Uterus (tissue), 4 donors: Measurements from ENCODE around the gene ACKR3. TPM values are rescaled to one million over a fixed set of nuclear protein-coding genes. Genes with fewer than 3 reads are reported as not detected.

Source experiments
- DNase-seq, 2 donors: peaks; one replicate each; pipeline ENCODE4 v3.0.0-alpha.2; 2019 to 2020
- H3K27ac ChIP-seq, 2 donors: fragments of 200-600 bp; sonication (generic); 1 replicate in 1 of 2; 2 replicates in 1 of 2; pipeline ENCODE4 v1.5.1; 2016 to 2018
- H3K27me3 ChIP-seq, 2 donors: fragments of 200-600 bp; sonication (generic); one replicate each; pipeline ENCODE4 v1.5.1; 2018 to 2019; ENCODE audit warnings: control low read depth in 1 of 2
- H3K36me3 ChIP-seq, 2 donors: fragments of 200-600 bp; sonication (generic); one replicate each; pipeline ENCODE4 v1.5.1; 2019; ENCODE audit warnings: control low read depth in 1 of 2
- H3K4me1 ChIP-seq, 2 donors: fragments of 200-600 bp; sonication (generic); one replicate each; pipeline ENCODE4 v1.5.1; 2018 to 2019; ENCODE audit warnings: control low read depth in 1 of 2
- H3K4me3 ChIP-seq, 2 donors: fragments of 200-600 bp; sonication (generic); 1 replicate in 1 of 2; 2 replicates in 1 of 2; pipeline ENCODE4 v1.5.1; 2018 to 2019; ENCODE audit warnings: mild to moderate bottlenecking in 1 of 2
- H3K9me3 ChIP-seq, 2 donors: fragments of 200-600 bp; sonication (generic); one replicate each; pipeline ENCODE4 v1.5.1; 2019; ENCODE audit warnings: control low read depth in 1 of 2
- CTCF ChIP-seq, 4 experiments: fragments of 200-600 bp in 2 of 4; fragments of 450-650 bp in 2 of 4; sonication (generic) in 2 of 4; IDR thresholded peaks; one replicate each; pipeline ENCODE4 v1.5.1; 2016 to 2019; ENCODE audit warnings: antibody characterized with exemption in 4 of 4, mild to moderate bottlenecking in 2 of 4, moderate library complexity in 1 of 4
- POLR2A ChIP-seq, 2 donors: fragments of 450-650 bp; IDR thresholded peaks; one replicate each; pipeline ENCODE4 v1.6.1; 2016; ENCODE audit warnings: antibody characterized with exemption in 2 of 2, mild to moderate bottlenecking in 1 of 2, moderate library complexity in 1 of 2
- intact Hi-C: fragments of 100-400 bp; cut with DNase I; formaldehyde crosslinking; loops from one replicate; pipeline ENCODE4 v1.15.1; 2023; ENCODE audit warnings: low total_unique reads
- total RNA-seq, 4 donors: library from RNA; depleted of rRNA in 3 of 4; stranded (reverse); fragments of >200 nt in 3 of 4; gene quantifications; one replicate each; pipeline versions ENCODE4 v1.1.0 to v1.2.4, GENCODE V29; 2014 to 2023
- donor health status: DM: yes; HTN: yes; CAD: no.

The ACKR3 gene
- total RNA-seq, 4 donors from 2014 or later: 11.8 to 61.5 (median 26.2) TPM

GRCh38 chr2:236614551-236614950 is 44.9 kb downstream of the ACKR3 start:
- no peaks in the 10 kb centered on the region for H3K9me3 ChIP-seq
- TF ChIP-seq CTCF (IDR thresholded peaks at IDR 0.05): no peak
- intact Hi-C loops: no loop called here
- H3K4me3 ChIP-seq: no peak overlapping the region
- H3K4me1 ChIP-seq: no peaks in the 10 kb centered on the region
- no peak overlapping the region for H3K27ac ChIP-seq
- no peaks in the 10 kb centered on the region for H3K36me3 ChIP-seq
- no peak for DNase-seq
- H3K27me3 ChIP-seq: no peaks in the 10 kb centered on the region

- Histone ChIP-seq H3K27ac (no peak overlapping the region), H3K9me3 (no peaks in the 10 kb centered on the region), H3K27me3 (no peaks in the 10 kb centered on the region), H3K4me1 (no peaks in the 10 kb centered on the region), H3K4me3 (no peak overlapping the region), H3K36me3 (no peaks in the 10 kb centered on the region)
- intact Hi-C loops: no loop called here
- DNase-seq: no peak
- TF ChIP-seq POLR2A (IDR thresholded peaks at IDR 0.05) (no peak), CTCF (IDR thresholded peaks at IDR 0.05) (no peak)
Measured at GRCh38 chr2:236616031-236616430, 46.4 kb downstream of the ACKR3 start.

GRCh38 chr2:236616624-236617023 is 47.0 kb downstream of the ACKR3 start:
- DNase-seq: no peak
- H3K4me3 ChIP-seq: no peak overlapping the region
- intact Hi-C loops: no loop called here
- no peak overlapping the region for H3K27ac ChIP-seq
- no peaks in the 10 kb centered on the region for H3K27me3 ChIP-seq
- no peaks in the 10 kb centered on the region for H3K9me3 ChIP-seq
- no peaks in the 10 kb centered on the region for H3K36me3 ChIP-seq
- TF ChIP-seq POLR2A (IDR thresholded peaks at IDR 0.05) (no peak), CTCF (IDR thresholded peaks at IDR 0.05) (no peak)
- no peaks in the 10 kb centered on the region for H3K4me1 ChIP-seq

- intact Hi-C loops: no loop called here
- Histone ChIP-seq H3K4me3 (no peak overlapping the region), H3K9me3 (no peaks in the 10 kb centered on the region), H3K27me3 (no peaks in the 10 kb centered on the region), H3K4me1 (no peaks in the 10 kb centered on the region), H3K36me3 (no peaks in the 10 kb centered on the region), H3K27ac (no peak overlapping the region)
- DNase-seq: no peak
- TF ChIP-seq CTCF (IDR thresholded peaks at IDR 0.05) (no peak), POLR2A (IDR thresholded peaks at IDR 0.05) (no peak)
Measured at GRCh38 chr2:236617221-236617737, 47.7 kb downstream of the ACKR3 start.

GRCh38 chr2:236617796-236618195 is 48.2 kb downstream of the ACKR3 start:
- Histone ChIP-seq H3K4me3 (no peak overlapping the region), H3K36me3 (no peaks in the 10 kb centered on the region), H3K27ac (no peak overlapping the region), H3K4me1 (no peaks in the 10 kb centered on the region), H3K27me3 (no peaks in the 10 kb centered on the region), H3K9me3 (no peaks in the 10 kb centered on the region)
- DNase-seq: no peak
- TF ChIP-seq POLR2A (IDR thresholded peaks at IDR 0.05) (no peak), CTCF (IDR thresholded peaks at IDR 0.05) (no peak)
- intact Hi-C loops: no loop called here
